Measurements from ENCODE around the gene USP12.

- TF ChIP-seq EP300 (IDR thresholded peaks at IDR 0.05) = no peak
- no peak for TF ChIP-seq POLR2AphosphoS5 (IDR thresholded peaks at IDR 0.05)
Measured at GRCh38 chr13:27160657-27161295, 10.8 kb downstream of the USP12 start.

Data from suprapubic skin (tissue), 4 donors.